Kidney (tissue), 14 donors: Measurements from ENCODE around the gene AMOTL2. TPM values are rescaled to one million over a fixed set of nuclear protein-coding genes. Genes with fewer than 3 reads are reported as not detected.

Source experiments
- DNase-seq, 5 donors: peaks; one replicate each; pipeline ENCODE4 v3.0.0-alpha.2; 2013 to 2020
- FAIRE-seq: peaks from 2 replicates; lab custom pipeline; 2012; peaks lifted over from hg19 to GRCh38; lab: Jason Lieb, UNC
- H3K27ac ChIP-seq, 2 donors: one replicate each; pipeline ENCODE4 v1.7.0; 2013; ENCODE audit warnings: low read depth in 2 of 2, low read length in 2 of 2, inconsistent platforms in 1 of 2
- H3K27me3 ChIP-seq: one replicate; pipeline ENCODE4 v1.7.1; 2013; ENCODE audit warnings: low read length, inconsistent platforms; ENCODE audit not compliant: control insufficient read depth, insufficient read depth
- H3K36me3 ChIP-seq, 3 donors: one replicate each; pipeline versions ENCODE4 v1.7.0 to v1.7.1; 2013; ENCODE audit warnings: low read length in 3 of 3, control low read depth in 1 of 3, inconsistent platforms in 1 of 3; ENCODE audit not compliant: insufficient read depth in 3 of 3, control insufficient read depth in 2 of 3
- H3K4me1 ChIP-seq, 3 donors: one replicate each; pipeline versions ENCODE4 v1.7.0 to v1.7.1; 2013; ENCODE audit warnings: low read length in 3 of 3, inconsistent platforms in 1 of 3, low read depth in 1 of 3; ENCODE audit not compliant: control insufficient read depth in 2 of 3, insufficient read depth in 2 of 3
- H3K4me3 ChIP-seq, 3 donors: one replicate each; pipeline versions ENCODE4 v1.7.0 to v1.8.1; 2013; ENCODE audit warnings: low read length in 3 of 3, control low read depth in 1 of 3, inconsistent platforms in 1 of 3
- H3K9ac ChIP-seq, 3 donors: one replicate each; pipeline versions ENCODE4 v1.7.0 to v1.7.1; 2013; ENCODE audit warnings: low read length in 3 of 3, control low read depth in 1 of 3, inconsistent platforms in 1 of 3
- H3K9me3 ChIP-seq, 3 donors: one replicate each; pipeline versions ENCODE4 v1.7.0 to v1.7.1; 2013; ENCODE audit warnings: low read length in 3 of 3, control low read depth in 1 of 3, inconsistent platforms in 1 of 3; ENCODE audit not compliant: control insufficient read depth in 2 of 3, insufficient read depth in 1 of 3
- intact Hi-C: fragments of 100-400 bp; cut with DNase I; formaldehyde crosslinking; loops from one replicate; pipeline ENCODE4 v1.11.1; 2022
- polyA plus RNA-seq: library from polyadenylated mRNA; stranded (reverse); fragments of 350-450 nt; fragmentation: Illumina TruSeq; extraction: RNeasy Lipid Tissue Mini Kit (QIAGEN cat#74804); gene quantifications from one replicate; pipeline ENCODE4 v1.2.3, GENCODE V29; 2014; ENCODE audit warnings: low read depth, low replicate concordance; ENCODE audit not compliant: insufficient read depth
- total RNA-seq: library from RNA; stranded (reverse); fragmentation: NEBNext Ultra II Directional; extraction: Animal tissue kit (Norgen Biotek cat#: 25700); gene quantifications from one replicate; pipeline ENCODE4 v1.2.1, GENCODE V29; 2021
- TF ChIP-seq, protein P1 (sequence below): IDR thresholded peaks from 3 replicates; pipeline ENCODE4 v1.5.1; 2012; ENCODE audit warnings: mild to moderate bottlenecking, moderate library complexity, borderline replicate concordance; ENCODE audit not compliant: insufficient read depth; ENCODE audit errors: extremely low read depth
- donor health status: control.
- donor health status: control.
- donor health status: control.
- donor health status: control.
- donor health status: control.
- donor health status: DM: yes; HTN: yes; CAD: no.
- donor health status: Normal renal cell carcinoma (clear cell type).

Gene AMOTL2
- total and polyA plus RNA-seq, 2 donors from 2014 or later, result 19.5 to 83.5 TPM

DNA sequence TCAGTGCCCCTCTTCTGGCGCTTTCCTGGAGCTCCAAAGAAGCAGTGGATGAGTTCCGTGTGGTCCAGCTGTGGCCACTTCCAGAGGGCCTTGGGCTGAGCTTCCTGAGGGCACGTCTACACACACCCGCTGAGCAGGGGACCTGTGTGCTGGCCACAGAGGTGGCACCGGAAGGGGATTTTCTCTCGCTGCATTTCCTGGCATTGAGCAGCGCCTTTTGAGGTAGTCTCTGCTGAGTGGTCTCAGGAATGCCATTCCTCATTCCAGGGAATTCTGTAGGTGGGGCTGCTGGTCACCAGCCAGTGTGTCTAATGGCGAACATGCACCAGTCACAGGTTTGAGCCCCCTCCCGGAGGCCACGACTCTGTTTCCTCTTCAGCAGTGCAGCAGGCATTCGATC is 48.1 kb downstream of the AMOTL2 start:
- peaks cover 2 to 24% (median 21%) of the 10 kb centered on the region in 3 donors for H3K4me1 ChIP-seq
- H3K9ac ChIP-seq, result no peak overlapping the region
- TF ChIP-seq, protein P1, sequence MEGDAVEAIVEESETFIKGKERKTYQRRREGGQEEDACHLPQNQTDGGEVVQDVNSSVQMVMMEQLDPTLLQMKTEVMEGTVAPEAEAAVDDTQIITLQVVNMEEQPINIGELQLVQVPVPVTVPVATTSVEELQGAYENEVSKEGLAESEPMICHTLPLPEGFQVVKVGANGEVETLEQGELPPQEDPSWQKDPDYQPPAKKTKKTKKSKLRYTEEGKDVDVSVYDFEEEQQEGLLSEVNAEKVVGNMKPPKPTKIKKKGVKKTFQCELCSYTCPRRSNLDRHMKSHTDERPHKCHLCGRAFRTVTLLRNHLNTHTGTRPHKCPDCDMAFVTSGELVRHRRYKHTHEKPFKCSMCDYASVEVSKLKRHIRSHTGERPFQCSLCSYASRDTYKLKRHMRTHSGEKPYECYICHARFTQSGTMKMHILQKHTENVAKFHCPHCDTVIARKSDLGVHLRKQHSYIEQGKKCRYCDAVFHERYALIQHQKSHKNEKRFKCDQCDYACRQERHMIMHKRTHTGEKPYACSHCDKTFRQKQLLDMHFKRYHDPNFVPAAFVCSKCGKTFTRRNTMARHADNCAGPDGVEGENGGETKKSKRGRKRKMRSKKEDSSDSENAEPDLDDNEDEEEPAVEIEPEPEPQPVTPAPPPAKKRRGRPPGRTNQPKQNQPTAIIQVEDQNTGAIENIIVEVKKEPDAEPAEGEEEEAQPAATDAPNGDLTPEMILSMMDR, result no peak
- DNase-seq (peak in 4 of 5 donors; percentile 55 to 73 (median 64)), FAIRE-seq (no peak)
- H3K27me3 ChIP-seq, result no peaks in the 10 kb centered on the region
- peak overlapping the region; percentile 61 to 66 for H3K27ac ChIP-seq
- no peaks in the 10 kb centered on the region for H3K9me3 ChIP-seq
- intact Hi-C loops, result no loop called here
- no peak overlapping the region for H3K4me3 ChIP-seq
- H3K36me3 ChIP-seq, result no peaks in the 10 kb centered on the region

DNA sequence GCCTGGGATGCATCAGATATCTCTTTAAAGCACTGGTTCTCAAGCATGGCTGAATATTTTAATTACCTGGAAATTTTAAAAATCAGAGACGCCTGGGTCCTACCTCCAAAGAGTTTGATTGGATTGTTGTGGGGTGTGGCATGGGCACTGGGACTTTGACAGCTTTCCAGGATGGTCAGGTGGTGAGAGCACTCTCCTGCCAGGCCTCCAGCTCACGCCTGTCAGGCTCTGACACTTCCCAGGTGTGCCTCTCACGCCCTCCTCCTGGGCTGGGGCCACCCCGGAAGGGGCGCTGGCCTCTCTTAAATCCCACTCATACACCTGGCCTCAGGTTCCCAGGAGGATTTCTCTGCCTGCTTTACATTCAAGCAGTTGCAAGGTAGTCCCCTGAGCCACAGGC is 48.5 kb downstream of the AMOTL2 start:
- DNase-seq, result peak in 1 of 5 donors; percentile 70
- no peak overlapping the region for H3K9ac ChIP-seq
- no peak for FAIRE-seq
- H3K27me3 ChIP-seq, result no peaks in the 10 kb centered on the region
- H3K4me1 ChIP-seq, result peaks cover 2 to 24% (median 23%) of the 10 kb centered on the region in 3 donors
- H3K4me3 ChIP-seq, result no peak overlapping the region
- no peaks in the 10 kb centered on the region for H3K9me3 ChIP-seq
- H3K36me3 ChIP-seq, result no peaks in the 10 kb centered on the region
- H3K27ac ChIP-seq, result peak overlapping the region; percentile 61 to 66
- intact Hi-C loops, result no loop called here
- TF ChIP-seq, protein P1, result no peak

DNA sequence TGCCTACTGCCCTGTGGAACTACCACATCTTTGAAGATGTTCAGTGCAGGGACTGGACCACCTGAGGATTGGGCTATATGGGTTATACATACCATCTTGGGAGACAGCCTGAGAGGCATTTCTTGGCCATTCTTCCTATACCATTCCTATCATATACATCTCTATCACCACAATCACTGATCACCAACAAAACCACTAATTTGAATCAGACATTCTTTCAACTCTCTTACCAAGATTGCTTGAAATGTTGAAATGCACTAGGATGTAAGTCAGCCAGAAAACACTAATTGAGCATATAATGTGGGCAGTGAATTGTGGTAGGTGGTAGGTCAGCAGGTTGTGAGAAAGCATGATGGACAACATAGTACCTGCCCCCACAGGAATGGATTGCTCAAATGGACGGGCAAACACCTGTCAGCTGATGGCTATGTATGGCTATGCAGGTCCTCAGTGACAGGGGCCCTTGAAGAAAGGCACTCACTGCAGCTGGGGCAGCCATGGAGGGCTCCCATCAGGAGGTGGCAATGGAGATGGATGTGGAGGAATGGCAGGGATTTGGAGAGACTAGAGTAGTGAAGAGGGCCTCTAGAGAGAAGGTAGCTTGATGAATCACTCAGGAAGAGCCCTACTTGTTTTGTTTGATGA is 49.1 kb downstream of the AMOTL2 start:
- intact Hi-C loops, result no loop called here
- H3K36me3 ChIP-seq, result no peaks in the 10 kb centered on the region
- peak overlapping the region in 1 of 2 donors; percentile 32 for H3K27ac ChIP-seq
- no peak overlapping the region for H3K4me3 ChIP-seq
- no peaks in the 10 kb centered on the region for H3K9me3 ChIP-seq
- TF ChIP-seq, protein P1, result no peak
- no peak for DNase-seq
- no peaks in the 10 kb centered on the region for H3K27me3 ChIP-seq
- FAIRE-seq, result no peak
- peaks cover 2 to 25% (median 24%) of the 10 kb centered on the region in 3 donors for H3K4me1 ChIP-seq
- H3K9ac ChIP-seq, result no peak overlapping the region
